HepG2 (cell line): Measurements from ENCODE around the gene ADCY6. TPM values are rescaled to one million over a fixed set of nuclear protein-coding genes. Genes with fewer than 3 reads are reported as not detected.
A peak's percentile ranks its signal among the peaks of the same experiment; 100 is the strongest.

Experiments used
- ATAC-seq: fragments of 200-7000 bp; cut with Tn5 transposase; 3 replicates; pipeline ENCODE4 v1.9.1; 2020; ENCODE audit warnings: mild to moderate bottlenecking, moderate library complexity
- BruUV-seq: library from RNA; stranded (reverse); fragments of 400-500 nt; replicated peaks from 2 replicates; lab custom pipeline; 2021; lab: Mats Ljungman, UMichigan
- CTCF ChIA-PET: fragments of 300-600 bp; formaldehyde crosslinking; extraction: SDS; loops from one replicate; lab custom pipeline; 2021; ENCODE audit warnings: low total read pairs, inconsistent platforms, low intra/inter-chr PET ratio; lab: Yijun Ruan, JAX
- POLR2A ChIA-PET: fragments of 350-600 bp; sonication (Branson Sonifier 250); formaldehyde crosslinking; loops from one replicate; lab custom pipeline; 2020; ENCODE audit warnings: antibody characterized with exemption, inconsistent platforms; lab: Yijun Ruan, JAX
- DNase-seq: peaks from one replicate; pipeline ENCODE4 v3.0.0-alpha.2; 2015; ENCODE audit warnings: low spot score
- FAIRE-seq: peaks from 3 replicates; lab custom pipeline; 2011; peaks lifted over from hg19 to GRCh38; lab: Jason Lieb, UNC
- H2AFZ ChIP-seq: one replicate; pipeline ENCODE4 v1.6.1; 2011; ENCODE audit warnings: low read length, inconsistent platforms
- H3K27ac ChIP-seq: fragments of 300-600 bp; 3 replicates; pipeline ENCODE4 v1.8.0; 2011; ENCODE audit warnings: mixed run types, mild to moderate bottlenecking, mixed read lengths, low read length, inconsistent platforms; ENCODE audit not compliant: insufficient read depth; ENCODE audit errors: extremely low read length
- H3K27me3 ChIP-seq, 2 experiments: fragments of 200-600 bp in 1 of 2; 2 replicates in 1 of 2; 3 replicates in 1 of 2; pipeline versions ENCODE4 v1.6.0 to v1.8.0; 2011; ENCODE audit warnings: low read length in 2 of 2, mild to moderate bottlenecking in 2 of 2, moderate library complexity in 2 of 2, inconsistent platforms in 1 of 2; ENCODE audit not compliant: insufficient read depth in 2 of 2, control insufficient read depth in 1 of 2
- H3K36me3 ChIP-seq, 2 experiments: fragments of 200-600 bp in 1 of 2; replicated peaks in 1 of 2; 2 replicates in 1 of 2; 3 replicates in 1 of 2; pipeline versions ENCODE4 v1.5.1 to v1.8.0; 2011; ENCODE audit warnings: low read length in 2 of 2, inconsistent platforms in 1 of 2; ENCODE audit not compliant: insufficient read depth in 2 of 2, control insufficient read depth in 1 of 2
- H3K4me1 ChIP-seq: 2 replicates; pipeline ENCODE4 v1.5.1; 2012; ENCODE audit warnings: low read length, inconsistent platforms; ENCODE audit not compliant: insufficient read depth
- H3K4me2 ChIP-seq: 2 replicates; pipeline ENCODE4 v1.6.0; 2011; ENCODE audit warnings: low read depth, low read length, inconsistent platforms
- H3K4me3 ChIP-seq, 3 experiments: fragments of 200-600 bp in 1 of 3; sonication (generic), shearing (Covaris generic) in 1 of 3; replicated peaks in 1 of 3; 2 replicates each; pipeline ENCODE4 v1.5.1; 2011 to 2016; ENCODE audit warnings: low read length in 3 of 3, inconsistent platforms in 2 of 3, low read depth in 2 of 3, mild to moderate bottlenecking in 2 of 3, control low read depth in 1 of 3, mixed read lengths in 1 of 3; ENCODE audit not compliant: insufficient read depth in 1 of 3
- H3K79me2 ChIP-seq: one replicate; pipeline ENCODE4 v1.6.1; 2011; ENCODE audit warnings: low read length, inconsistent platforms; ENCODE audit not compliant: insufficient read depth
- H3K9ac ChIP-seq: 2 replicates; pipeline ENCODE4 v1.6.0; 2011; ENCODE audit warnings: mild to moderate bottlenecking, low read depth, low read length, inconsistent platforms; ENCODE audit not compliant: insufficient read depth
- H3K9me3 ChIP-seq: 2 replicates; pipeline ENCODE4 v1.5.1; 2012; ENCODE audit warnings: mild to moderate bottlenecking, low read length
- H4K20me1 ChIP-seq: 2 replicates; pipeline ENCODE4 v1.6.0; 2011; ENCODE audit warnings: inconsistent platforms, mild to moderate bottlenecking, low read length, moderate library complexity; ENCODE audit not compliant: insufficient read depth
- ARNTL ChIP-seq: sonication (generic); formaldehyde crosslinking; IDR thresholded peaks from 2 replicates; pipeline ENCODE4 v1.4.0; 2020; ENCODE audit warnings: mild to moderate bottlenecking, missing genetic modification reagents
- ETS1 ChIP-seq: sonication (generic); formaldehyde crosslinking; IDR thresholded peaks from 2 replicates; pipeline ENCODE4 v1.4.0; 2020; ENCODE audit warnings: missing genetic modification reagents
- HNRNPL ChIP-seq: fragments of 200-400 bp; formaldehyde crosslinking; IDR thresholded peaks from 2 replicates; pipeline ENCODE4 v1.6.1; 2017; ENCODE audit warnings: mild to moderate bottlenecking, low read depth, low read length
- KMT2A ChIP-seq: sonication (generic); formaldehyde crosslinking; IDR thresholded peaks from 2 replicates; pipeline ENCODE4 v1.4.0; 2020; ENCODE audit warnings: missing genetic modification reagents
- NONO ChIP-seq, 2 experiments: fragments of 450-650 bp in 1 of 2; sonication (generic) in 1 of 2; formaldehyde crosslinking in 1 of 2; IDR thresholded peaks in 1 of 2; conservative IDR thresholded peaks in 1 of 2; 2 replicates each; pipeline versions ENCODE4 v1.6.1 to v1.8.0; 2017 to 2022; ENCODE audit warnings: mild to moderate bottlenecking in 1 of 2, missing genetic modification reagents in 1 of 2, moderate library complexity in 1 of 2
- PAX8 ChIP-seq: sonication (generic); formaldehyde crosslinking; IDR thresholded peaks from 2 replicates; pipeline ENCODE4 v1.8.0; 2022; ENCODE audit warnings: mild to moderate bottlenecking, missing genetic modification reagents, borderline replicate concordance
- RBFOX2 ChIP-seq: fragments of 200-400 bp; formaldehyde crosslinking; IDR thresholded peaks from 2 replicates; pipeline ENCODE4 v1.6.1; 2017; ENCODE audit warnings: low read depth, mild to moderate bottlenecking, low read length
- SOX5 ChIP-seq: IDR thresholded peaks from 2 replicates; pipeline ENCODE4 v1.6.1; 2016; ENCODE audit warnings: borderline replicate concordance
- THYN1 ChIP-seq: sonication (generic); formaldehyde crosslinking; IDR thresholded peaks from 2 replicates; pipeline ENCODE4 v1.8.1; 2023; ENCODE audit warnings: low read depth, mild to moderate bottlenecking, moderate library complexity, missing genetic modification reagents, borderline replicate concordance
- U2AF2 ChIP-seq: fragments of 200-400 bp; formaldehyde crosslinking; IDR thresholded peaks from 2 replicates; pipeline ENCODE4 v1.6.1; 2017; ENCODE audit warnings: low read depth, mild to moderate bottlenecking, low read length
- ZFP36L1 ChIP-seq: sonication (generic); formaldehyde crosslinking; IDR thresholded peaks from 2 replicates; pipeline ENCODE4 v1.8.0; 2022; ENCODE audit warnings: mild to moderate bottlenecking, missing genetic modification reagents, moderate library complexity
- ZNF225 ChIP-seq: sonication (generic); formaldehyde crosslinking; IDR thresholded peaks from 2 replicates; pipeline ENCODE4 v1.4.0; 2020; ENCODE audit warnings: mild to moderate bottlenecking, missing genetic modification reagents
- ZNF251 ChIP-seq: sonication (generic); formaldehyde crosslinking; IDR thresholded peaks from 2 replicates; pipeline ENCODE4 v1.9.0; 2021; ENCODE audit warnings: mild to moderate bottlenecking, missing genetic modification reagents
- ZNF263 ChIP-seq: sonication (generic); formaldehyde crosslinking; IDR thresholded peaks from 2 replicates; pipeline ENCODE4 v1.4.0; 2020; ENCODE audit warnings: missing genetic modification reagents
- ZNF383 ChIP-seq: sonication (generic); formaldehyde crosslinking; IDR thresholded peaks from 2 replicates; pipeline ENCODE4 v1.4.0; 2020; ENCODE audit warnings: missing genetic modification reagents, mild to moderate bottlenecking, borderline replicate concordance
- ZNF567 ChIP-seq: sonication (generic); formaldehyde crosslinking; IDR thresholded peaks from 2 replicates; pipeline ENCODE4 v1.8.1; 2023; ENCODE audit warnings: mild to moderate bottlenecking, missing genetic modification reagents, borderline replicate concordance
- ZNF572 ChIP-seq: sonication (generic); formaldehyde crosslinking; IDR thresholded peaks from 2 replicates; pipeline ENCODE4 v1.5.1; 2020; ENCODE audit warnings: mild to moderate bottlenecking, missing genetic modification reagents
- ZNF589 ChIP-seq: sonication (generic); formaldehyde crosslinking; conservative IDR thresholded peaks from 2 replicates; pipeline ENCODE4 v1.8.0; 2022; ENCODE audit warnings: mild to moderate bottlenecking, moderate library complexity, missing genetic modification reagents
- ZNF724P ChIP-seq: sonication (generic); formaldehyde crosslinking; IDR thresholded peaks from 2 replicates; pipeline ENCODE4 v1.8.0; 2022; ENCODE audit warnings: missing genetic modification reagents, borderline replicate concordance
- WGBS: methylation state at CpG from one replicate; pipeline ENCODE4 v1.1.6; 2017; ENCODE audit warnings: low lambda C conversion rate; 5-methylcytosine and 5-hydroxymethylcytosine counted together
- in situ Hi-C: cut with HindIII; loops from 2 replicates; pipeline ENCODE4 v1.10.0; 2017; ENCODE audit warnings: low pct_unique_long_range_greater_than_20kb; ENCODE audit not compliant: extremely low pct_ligation_motif_present
- intact Hi-C: fragments of 100-400 bp; cut with micrococcal nuclease; formaldehyde crosslinking; loops from one replicate; pipeline ENCODE4 v1.10.0; 2022; ENCODE audit not compliant: unreplicated experiment
- polyA plus RNA-seq, 8 experiments: library from polyadenylated mRNA; depleted of rRNA in 3 of 8; stranded (reverse) in 7 of 8; unstranded in 1 of 8; fragments of >200 nt; fragmentation: Illumina TruSeq in 4 of 8; extraction: Trizol in 4 of 8; gene quantifications; 2 replicates each; pipeline versions ENCODE4 v1.2.1 to v1.2.3, GENCODE V29; 2011 to 2016; ENCODE audit warnings: low read depth in 4 of 8, missing spikeins in 1 of 8, mixed read lengths in 1 of 8; ENCODE audit not compliant: insufficient read depth in 1 of 8
- total RNA-seq, 5 experiments: library from RNA; depleted of rRNA; stranded (reverse); fragments of >200 nt; fragmentation: Illumina TruSeq; extraction: Trizol; gene quantifications; 2 replicates each; pipeline ENCODE4 v1.2.3, GENCODE V29; 2016; ENCODE audit warnings: low read depth in 1 of 5
- TF ChIP-seq, protein P1 (sequence below): sonication (generic); formaldehyde crosslinking; IDR thresholded peaks from 2 replicates; pipeline ENCODE4 v1.4.0; 2020; ENCODE audit warnings: mild to moderate bottlenecking, missing genetic modification reagents

Gene ADCY6
- total and polyA plus RNA-seq, 2 of the 13 experiments (the other 11 are each of a cell fraction or from before 2014, with no cell fraction given), result 10.6 to 11.8 TPM

DNA sequence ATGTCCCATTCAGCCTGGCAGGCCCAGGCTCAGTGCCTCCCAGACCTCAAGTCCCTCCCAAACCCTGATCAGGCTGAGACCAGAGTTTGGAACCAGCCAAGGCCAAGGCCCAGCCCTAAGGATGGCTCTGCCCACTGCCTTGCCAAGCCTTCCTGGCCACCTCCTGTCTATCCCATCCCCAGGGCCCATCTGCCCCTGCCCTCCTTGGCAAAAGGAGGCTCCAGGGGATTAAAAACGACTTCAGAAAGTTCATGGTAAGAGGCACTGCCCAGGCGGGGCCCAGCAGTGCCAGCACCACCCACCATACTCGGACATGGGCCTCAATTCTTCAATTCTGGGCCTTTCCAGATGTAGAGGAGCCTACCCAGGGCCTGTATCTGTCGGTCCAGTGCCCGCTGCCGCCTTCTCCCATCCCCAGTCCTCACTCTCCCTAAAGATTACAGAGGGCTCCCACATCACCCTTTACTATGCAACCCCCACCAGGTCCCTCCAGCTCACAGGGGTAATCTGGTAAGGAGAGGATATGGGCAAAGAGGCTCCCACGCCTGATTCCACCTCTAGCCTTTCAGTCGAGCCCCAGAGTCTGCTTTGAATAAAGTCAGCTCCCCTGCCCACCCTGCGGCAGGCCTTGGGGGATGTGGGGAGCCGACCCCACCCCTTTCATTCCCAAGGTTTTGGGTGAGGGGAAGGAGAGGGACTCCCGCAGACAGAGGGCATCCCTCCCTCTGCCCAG is 932 bp downstream of the ADCY6 start (continued):
- TF ChIP-seq ARNTL (CRISPR knock-in tag), result no peak
- TF ChIP-seq, protein P1, sequence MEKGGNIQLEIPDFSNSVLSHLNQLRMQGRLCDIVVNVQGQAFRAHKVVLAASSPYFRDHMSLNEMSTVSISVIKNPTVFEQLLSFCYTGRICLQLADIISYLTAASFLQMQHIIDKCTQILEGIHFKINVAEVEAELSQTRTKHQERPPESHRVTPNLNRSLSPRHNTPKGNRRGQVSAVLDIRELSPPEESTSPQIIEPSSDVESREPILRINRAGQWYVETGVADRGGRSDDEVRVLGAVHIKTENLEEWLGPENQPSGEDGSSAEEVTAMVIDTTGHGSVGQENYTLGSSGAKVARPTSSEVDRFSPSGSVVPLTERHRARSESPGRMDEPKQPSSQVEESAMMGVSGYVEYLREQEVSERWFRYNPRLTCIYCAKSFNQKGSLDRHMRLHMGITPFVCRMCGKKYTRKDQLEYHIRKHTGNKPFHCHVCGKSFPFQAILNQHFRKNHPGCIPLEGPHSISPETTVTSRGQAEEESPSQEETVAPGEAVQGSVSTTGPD, result no peak
- TF ChIP-seq THYN1 (CRISPR knock-in tag), result no peak
- TF ChIP-seq HNRNPL, result 0 out of 2 replicates have a peak, but pooled peaks have one; percentile 28
- TF ChIP-seq U2AF2, result no peak
- no peak for TF ChIP-seq ZNF251 (CRISPR knock-in tag)
- TF ChIP-seq ZNF263 (CRISPR knock-in tag), result 0 out of 2 replicates have a peak, but pooled peaks have one; percentile 0
- TF ChIP-seq KMT2A (CRISPR knock-in tag), result no peak
- TF ChIP-seq ZNF383, result no peak

DNA sequence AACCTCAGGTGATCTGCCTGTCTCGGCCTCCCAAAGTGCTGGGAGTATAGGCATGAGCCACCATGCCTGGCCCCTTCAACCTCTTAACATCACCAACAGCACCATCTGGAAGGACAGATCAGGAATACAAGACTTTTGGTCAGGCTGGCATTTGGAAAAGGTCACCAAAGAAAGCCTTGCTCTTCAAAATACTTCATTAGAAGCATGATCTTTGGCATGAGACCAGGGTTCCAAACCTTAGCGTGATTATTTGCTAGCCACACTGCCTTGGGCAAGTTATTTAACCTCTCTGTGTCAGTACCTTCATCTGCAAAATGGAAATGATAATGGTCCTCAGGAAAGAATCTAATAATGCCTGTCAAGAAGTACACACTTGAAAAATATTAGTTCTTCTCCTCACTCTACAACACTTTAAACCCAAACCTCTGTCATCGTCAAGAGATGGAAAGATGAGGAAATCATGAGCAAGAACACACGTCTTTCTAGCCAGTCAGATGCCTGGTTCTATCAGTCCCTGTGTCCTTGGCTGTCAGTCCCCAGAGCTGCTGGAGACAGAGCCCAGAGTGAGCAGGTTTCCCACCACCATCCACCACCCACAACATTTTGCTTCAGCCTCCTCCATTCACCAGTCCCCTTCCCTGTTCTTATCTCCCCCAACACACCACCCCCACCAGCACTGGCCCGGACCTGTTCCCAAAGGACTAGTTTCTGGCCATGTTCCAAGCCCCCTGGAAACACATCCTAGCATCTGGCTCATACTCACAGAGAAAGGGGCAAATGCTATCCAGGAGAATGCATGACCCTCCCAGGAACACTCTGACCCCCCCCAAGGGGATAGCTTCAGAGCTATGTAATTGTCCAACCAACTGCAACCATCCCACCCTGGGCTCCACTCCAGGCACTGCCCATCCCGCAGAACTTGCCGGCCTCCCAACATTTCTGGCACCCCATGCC is 2.0 kb downstream of the ADCY6 start:
- peak overlapping the region; percentile 90 for H3K4me2 ChIP-seq
- ChIA-PET CTCF (no interaction called here), POLR2A (no interaction called here)
- no peaks in the 10 kb centered on the region for H3K9me3 ChIP-seq
- FAIRE-seq (no peak), ATAC-seq (no peak), DNase-seq (no peak)
- intact Hi-C loops (no loop called here), in situ Hi-C loops (no loop called here)
- 90% methylated on average over 7 of the region's 7 CpGs for WGBS
- H3K27me3 ChIP-seq, result no peaks in the 10 kb centered on the region
- H3K4me1 ChIP-seq, result peaks cover 29% of the 10 kb centered on the region
- H2AFZ ChIP-seq, result no peak overlapping the region
- H4K20me1 ChIP-seq, result no peaks in the 10 kb centered on the region
- TSS peak; percentile 65 for BruUV-seq
- H3K36me3 ChIP-seq, result 0 out of 5 replicates have a peak, but pooled peaks cover 0 to 8% of the 10 kb centered on the region in 2 experiments
- peak overlapping the region in 1 of 3 experiments; percentile 90; a peak in 3 of 6 replicates for H3K4me3 ChIP-seq
- H3K79me2 ChIP-seq, result peaks cover 3% of the 10 kb centered on the region
- H3K27ac ChIP-seq, result no peak overlapping the region
- 0 out of 2 replicates have a peak overlapping the region, but pooled peaks have one; percentile 73 for H3K9ac ChIP-seq
- TF ChIP-seq NONO (IDR thresholded peaks at IDR 0.05), result no peak
- TF ChIP-seq NONO (CRISPR knock-in tag; conservative IDR thresholded peaks at IDR 0.05), result no peak
- no peak for TF ChIP-seq ZFP36L1
- no peak for TF ChIP-seq ZNF225
- TF ChIP-seq ETS1 (CRISPR knock-in tag), result no peak
- no peak for TF ChIP-seq ZNF572 (CRISPR knock-in tag)
- no peak for TF ChIP-seq ZNF567 (CRISPR knock-in tag)
- no peak for TF ChIP-seq ZNF724P (CRISPR knock-in tag)
- no peak for TF ChIP-seq RBFOX2
- TF ChIP-seq PAX8 (CRISPR knock-in tag), result no peak
- no peak for TF ChIP-seq U2AF2
- no peak for TF ChIP-seq ZNF589 (CRISPR knock-in tag)
- TF ChIP-seq SOX5, result no peak
